GM18505 (cell line): ENCODE results near the gene LGALS9.

Experiments used
- ATAC-seq: cut with Tn5 transposase; IDR thresholded peaks from one replicate; pipeline ENCODE4 v1.9.1; 2021; ENCODE audit not compliant: unreplicated experiment
- POLR2A ChIP-seq: IDR thresholded peaks from 4 replicates; pipeline ENCODE4 v1.6.1; 2011; ENCODE audit warnings: borderline replicate concordance; ENCODE audit not compliant: insufficient read depth, insufficient read length; ENCODE audit errors: extremely low read depth

LGALS9 gene

GRCh38 chr17:27597188-27597580 lies 33.8 kb upstream of the LGALS9 start:
- no peak for ATAC-seq
- no peak for TF ChIP-seq POLR2A

GRCh38 chr17:27597783-27598320 lies 33.1 kb upstream of the LGALS9 start:
- no peak for TF ChIP-seq POLR2A
- ATAC-seq, result no peak

GRCh38 chr17:27598337-27599050 lies 32.5 kb upstream of the LGALS9 start:
- ATAC-seq, result no peak
- TF ChIP-seq POLR2A, result no peak

- no peak for ATAC-seq
- no peak for TF ChIP-seq POLR2A
Measured at GRCh38 chr17:27600471-27600870, 30.5 kb upstream of the LGALS9 start.

GRCh38 chr17:27601069-27601974 lies 29.7 kb upstream of the LGALS9 start:
- ATAC-seq, result no peak
- TF ChIP-seq POLR2A, result no peak

GRCh38 chr17:27601975-27602302 lies 29.0 kb upstream of the LGALS9 start:
- no peak for ATAC-seq
- no peak for TF ChIP-seq POLR2A

GRCh38 chr17:27602721-27603420 lies 28.1 kb upstream of the LGALS9 start:
- TF ChIP-seq POLR2A, result no peak
- no peak for ATAC-seq

GRCh38 chr17:27603421-27603770 lies 27.6 kb upstream of the LGALS9 start:
- no peak for TF ChIP-seq POLR2A

GRCh38 chr17:27603880-27604794 lies 26.9 kb upstream of the LGALS9 start:
- no peak for ATAC-seq
- TF ChIP-seq POLR2A, result no peak

More at GRCh38 chr17:27603421-27603770, 27.6 kb upstream of the LGALS9 start:
- ATAC-seq, result no peak

- no peak for TF ChIP-seq POLR2A
- ATAC-seq, result no peak
Measured at GRCh38 chr17:27605409-27605808, 25.6 kb upstream of the LGALS9 start.

GRCh38 chr17:27607521-27608091 lies 23.4 kb upstream of the LGALS9 start:
- no peak for ATAC-seq
- TF ChIP-seq POLR2A, result no peak
